Measurements from ENCODE around the gene LGR4. TPM values are rescaled to one million over a fixed set of nuclear protein-coding genes. Genes with fewer than 3 reads are reported as not detected.

Gene LGR4
- total and polyA plus RNA-seq, 2 of the 13 experiments (the other 11 are each of a cell fraction or from before 2014, with no cell fraction given), result 42.1 to 68.7 TPM

DNA sequence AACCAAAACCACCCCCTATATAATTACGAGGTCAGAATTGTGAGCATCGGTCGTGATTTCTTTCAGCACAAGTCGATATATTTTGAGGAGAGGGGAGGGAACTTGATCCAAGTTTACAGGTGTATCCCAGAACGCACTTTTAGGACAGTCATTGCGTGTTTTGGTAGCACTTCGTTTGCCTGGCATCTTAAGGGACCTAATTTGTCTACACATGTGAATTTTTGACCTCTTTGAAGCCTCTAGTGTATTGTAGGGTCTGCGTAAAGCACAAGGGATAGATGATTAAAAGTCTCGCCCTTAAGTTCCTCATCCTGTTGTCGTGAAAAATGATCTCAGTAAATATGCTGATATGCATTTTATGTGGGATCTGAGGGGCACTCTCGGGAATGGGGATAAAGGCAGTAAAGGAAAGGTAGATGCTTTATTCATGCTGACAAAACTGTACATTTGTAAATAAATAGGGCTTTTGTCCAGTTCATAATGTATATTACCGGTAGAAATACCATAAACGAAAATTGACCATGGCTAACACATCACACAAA lies 108.9 kb downstream of the LGR4 start:
- Histone ChIP-seq H3K27ac (ENCODE audit: extremely low read length, insufficient read depth, low read length) (peak overlapping the region; percentile 76), H3K9ac (ENCODE audit: insufficient read depth, low read depth, low read length) (peak overlapping the region; percentile 80), H3K4me2 (ENCODE audit: low read depth, low read length) (peak overlapping the region; percentile 91), H4K20me1 (ENCODE audit: insufficient read depth, low read length) (no peaks in the 10 kb centered on the region; the same call in 1 of the 2 replicates), H3K79me2 (ENCODE audit: insufficient read depth, low read length) (peaks cover 13% of the 10 kb centered on the region), H3K36me3 (replicated peaks in 1 of 2; ENCODE audit: control insufficient read depth in 1 of 2, insufficient read depth in 2 of 2, low read length in 2 of 2) (peaks cover 3 to 13% of the 10 kb centered on the region in 2 experiments; a peak in 4 of 5 replicates), H3K27me3 (ENCODE audit: control insufficient read depth in 1 of 2, insufficient read depth in 2 of 2, low read length in 2 of 2) (no peaks in the 10 kb centered on the region; a peak in 1 of 5 replicates), H3K4me3 (replicated peaks in 1 of 3; ENCODE audit: insufficient read depth in 1 of 3, low read depth in 2 of 3, low read length in 3 of 3) (peak overlapping the region; percentile 54 to 88 (median 59)), H3K9me3 (ENCODE audit: low read length) (no peaks in the 10 kb centered on the region), H2AFZ (ENCODE audit: low read length) (no peak overlapping the region), H3K4me1 (ENCODE audit: insufficient read depth, low read length) (peaks cover 48% of the 10 kb centered on the region)
- POLR2A ChIA-PET, result interaction anchor here (1.0 to 2.6 kb wide), 5 partner anchors 11 to 109 kb away, joined by 3 to 14 read pairs (median 12); partner anchors contain the start of gene LGR4
- ATAC-seq (peak; percentile 2; the same call in 2 of the 3 replicates), FAIRE-seq (no peak), DNase-seq (ENCODE audit: low spot score) (no peak)
- WGBS (ENCODE audit: low lambda C conversion rate), result 36% methylated on average over 13 of the region's 13 CpGs
- CTCF ChIA-PET (ENCODE audit: low intra/inter-chr PET ratio, low total read pairs), result no interaction called here
- intact Hi-C loops (cut with micrococcal nuclease; ENCODE audit: unreplicated experiment) (loop anchor here (1.0 to 5.0 kb wide), 3 partner anchors 41 to 179 kb away; no protein-coding TSS in a partner anchor), in situ Hi-C loops (cut with HindIII; ENCODE audit: extremely low pct_ligation_motif_present, low pct_unique_long_range_greater_than_20kb) (loop anchor here (5.0 kb wide), 1 partner anchor 181 kb away; no protein-coding TSS in a partner anchor)
- no TSS peak for BruUV-seq (replicated peaks)
- TF ChIP-seq RXRB (CRISPR knock-in tag; IDR thresholded peaks at IDR 0.05; ENCODE audit: borderline replicate concordance) (no peak), MAFF (IDR thresholded peaks at IDR 0.05; ENCODE audit: low read depth, low read length) (peak; percentile 77), HOXA5 (CRISPR knock-in tag; IDR thresholded peaks at IDR 0.05) (no peak), ZNF841 (CRISPR knock-in tag; IDR thresholded peaks at IDR 0.05; ENCODE audit: borderline replicate concordance) (no peak; the same call in 1 of the 2 replicates), NFKB2 (CRISPR knock-in tag; IDR thresholded peaks at IDR 0.05; ENCODE audit: borderline replicate concordance) (no peak), ZNF674 (CRISPR knock-in tag; IDR thresholded peaks at IDR 0.05; ENCODE audit: low read depth) (no peak), MAFK (conservative IDR thresholded peaks at IDR 0.05 in 1 of 2, IDR thresholded peaks at IDR 0.05 in 1 of 2; ENCODE audit: low read length in 2 of 2) (peak; percentile 73 to 80), KDM1A (CRISPR knock-in tag; IDR thresholded peaks at IDR 0.05) (no peak), FOXK1 (CRISPR knock-in tag; IDR thresholded peaks at IDR 0.05; ENCODE audit: borderline replicate concordance, low read depth) (no peak), ZNF354B (CRISPR knock-in tag; IDR thresholded peaks at IDR 0.05) (no peak)
- TF ChIP-seq, protein P1, sequence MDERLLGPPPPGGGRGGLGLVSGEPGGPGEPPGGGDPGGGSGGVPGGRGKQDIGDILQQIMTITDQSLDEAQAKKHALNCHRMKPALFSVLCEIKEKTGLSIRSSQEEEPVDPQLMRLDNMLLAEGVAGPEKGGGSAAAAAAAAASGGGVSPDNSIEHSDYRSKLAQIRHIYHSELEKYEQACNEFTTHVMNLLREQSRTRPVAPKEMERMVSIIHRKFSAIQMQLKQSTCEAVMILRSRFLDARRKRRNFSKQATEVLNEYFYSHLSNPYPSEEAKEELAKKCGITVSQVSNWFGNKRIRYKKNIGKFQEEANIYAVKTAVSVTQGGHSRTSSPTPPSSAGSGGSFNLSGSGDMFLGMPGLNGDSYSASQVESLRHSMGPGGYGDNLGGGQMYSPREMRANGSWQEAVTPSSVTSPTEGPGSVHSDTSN (CRISPR knock-in tag; IDR thresholded peaks at IDR 0.05), result no peak
- TF ChIP-seq, protein P2, sequence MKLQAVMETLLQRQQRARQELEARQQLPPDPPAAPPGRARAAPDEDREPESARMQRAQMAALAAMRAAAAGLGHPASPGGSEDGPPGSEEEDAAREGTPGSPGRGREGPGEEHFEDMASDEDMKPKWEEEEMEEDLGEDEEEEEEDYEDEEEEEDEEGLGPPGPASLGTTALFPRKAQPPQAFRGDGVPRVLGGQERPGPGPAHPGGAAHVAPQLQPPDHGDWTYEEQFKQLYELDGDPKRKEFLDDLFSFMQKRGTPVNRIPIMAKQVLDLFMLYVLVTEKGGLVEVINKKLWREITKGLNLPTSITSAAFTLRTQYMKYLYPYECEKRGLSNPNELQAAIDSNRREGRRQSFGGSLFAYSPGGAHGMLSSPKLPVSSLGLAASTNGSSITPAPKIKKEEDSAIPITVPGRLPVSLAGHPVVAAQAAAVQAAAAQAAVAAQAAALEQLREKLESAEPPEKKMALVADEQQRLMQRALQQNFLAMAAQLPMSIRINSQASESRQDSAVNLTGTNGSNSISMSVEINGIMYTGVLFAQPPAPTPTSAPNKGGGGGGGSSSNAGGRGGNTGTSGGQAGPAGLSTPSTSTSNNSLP (IDR thresholded peaks at IDR 0.05; ENCODE audit: low read depth, low read length), result no peak
- TF ChIP-seq, protein P3, sequence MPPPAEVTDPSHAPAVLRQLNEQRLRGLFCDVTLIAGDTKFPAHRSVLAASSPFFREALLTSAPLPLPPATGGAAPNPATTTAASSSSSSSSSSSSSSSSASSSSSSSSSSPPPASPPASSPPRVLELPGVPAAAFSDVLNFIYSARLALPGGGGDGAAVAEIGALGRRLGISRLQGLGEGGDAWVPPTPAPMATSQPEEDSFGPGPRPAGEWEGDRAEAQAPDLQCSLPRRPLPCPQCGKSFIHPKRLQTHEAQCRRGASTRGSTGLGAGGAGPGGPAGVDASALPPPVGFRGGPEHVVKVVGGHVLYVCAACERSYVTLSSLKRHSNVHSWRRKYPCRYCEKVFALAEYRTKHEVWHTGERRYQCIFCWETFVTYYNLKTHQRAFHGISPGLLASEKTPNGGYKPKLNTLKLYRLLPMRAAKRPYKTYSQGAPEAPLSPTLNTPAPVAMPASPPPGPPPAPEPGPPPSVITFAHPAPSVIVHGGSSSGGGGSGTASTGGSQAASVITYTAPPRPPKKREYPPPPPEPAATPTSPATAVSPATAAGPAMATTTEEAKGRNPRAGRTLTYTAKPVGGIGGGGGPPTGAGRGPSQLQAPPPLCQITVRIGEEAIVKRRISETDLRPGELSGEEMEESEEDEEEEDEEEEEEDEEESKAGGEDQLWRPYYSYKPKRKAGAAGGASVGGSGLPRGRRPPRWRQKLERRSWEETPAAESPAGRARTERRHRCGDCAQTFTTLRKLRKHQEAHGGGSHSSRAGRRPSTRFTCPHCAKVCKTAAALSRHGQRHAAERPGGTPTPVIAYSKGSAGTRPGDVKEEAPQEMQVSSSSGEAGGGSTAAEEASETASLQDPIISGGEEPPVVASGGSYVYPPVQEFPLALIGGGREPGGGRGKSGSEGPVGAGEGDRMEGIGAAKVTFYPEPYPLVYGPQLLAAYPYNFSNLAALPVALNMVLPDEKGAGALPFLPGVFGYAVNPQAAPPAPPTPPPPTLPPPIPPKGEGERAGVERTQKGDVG (CRISPR knock-in tag; IDR thresholded peaks at IDR 0.05; ENCODE audit: borderline replicate concordance), result no peak
- TF ChIP-seq, protein P4, sequence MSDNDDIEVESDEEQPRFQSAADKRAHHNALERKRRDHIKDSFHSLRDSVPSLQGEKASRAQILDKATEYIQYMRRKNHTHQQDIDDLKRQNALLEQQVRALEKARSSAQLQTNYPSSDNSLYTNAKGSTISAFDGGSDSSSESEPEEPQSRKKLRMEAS (IDR thresholded peaks at IDR 0.05), result no peak

All from HepG2 (cell line).